H9 (cell line): ENCODE data around the gene GNAI2. TPM values are rescaled to one million over a fixed set of nuclear protein-coding genes. Genes with fewer than 3 reads are reported as not detected.

ENCODE experiments used
- DNase-seq: peaks from one replicate; pipeline ENCODE4 v3.0.0-alpha.2; 2017
- H2AFZ ChIP-seq: one replicate; pipeline ENCODE4 v1.6.1; 2013; ENCODE audit warnings: mild to moderate bottlenecking, low read length, control low read depth, moderate library complexity
- H2AK5ac ChIP-seq: 2 replicates; pipeline ENCODE4 v1.6.1; 2013; ENCODE audit warnings: low read length, control low read depth, mixed read lengths; ENCODE audit not compliant: insufficient read length
- H2BK120ac ChIP-seq: one replicate; pipeline ENCODE4 v1.6.1; 2013; ENCODE audit warnings: low read depth, mild to moderate bottlenecking, low read length, control low read depth, inconsistent platforms; ENCODE audit not compliant: poor library complexity, severe bottlenecking
- H2BK12ac ChIP-seq: 2 replicates; pipeline ENCODE4 v1.6.1; 2013; ENCODE audit warnings: low read length, control low read depth, mixed read lengths, low read depth; ENCODE audit not compliant: insufficient read length
- H2BK15ac ChIP-seq: 2 replicates; pipeline ENCODE4 v1.6.1; 2013; ENCODE audit warnings: low read depth, low read length, control low read depth
- H2BK20ac ChIP-seq: one replicate; pipeline ENCODE4 v1.6.1; 2013; ENCODE audit warnings: low read depth, mild to moderate bottlenecking, low read length, control low read depth, inconsistent platforms; ENCODE audit not compliant: poor library complexity, severe bottlenecking
- H2BK5ac ChIP-seq: 2 replicates; pipeline ENCODE4 v1.6.1; 2013; ENCODE audit warnings: low read length, control low read depth, mixed read lengths; ENCODE audit not compliant: insufficient read length
- H3K14ac ChIP-seq: 2 replicates; pipeline ENCODE4 v1.6.1; 2013; ENCODE audit warnings: low read length, control low read depth; ENCODE audit not compliant: insufficient read depth
- H3K18ac ChIP-seq: 2 replicates; pipeline ENCODE4 v1.6.1; 2013; ENCODE audit warnings: low read depth, mild to moderate bottlenecking, mixed read lengths, low read length, control low read depth; ENCODE audit not compliant: insufficient read length
- H3K23ac ChIP-seq: 2 replicates; pipeline ENCODE4 v1.6.1; 2013; ENCODE audit warnings: low read length, control low read depth, mixed read lengths, low read depth; ENCODE audit not compliant: insufficient read length
- H3K23me2 ChIP-seq: 2 replicates; pipeline ENCODE4 v1.6.1; 2013; ENCODE audit warnings: low read depth, mild to moderate bottlenecking, mixed read lengths, low read length, control low read depth; ENCODE audit not compliant: insufficient read length, poor library complexity, severe bottlenecking
- H3K27ac ChIP-seq: 2 replicates; pipeline ENCODE4 v1.5.1; 2013; ENCODE audit warnings: low read length, control low read depth, mixed read lengths, low read depth; ENCODE audit not compliant: insufficient read length
- H3K27me3 ChIP-seq: 2 replicates; pipeline ENCODE4 v1.6.1; 2013; ENCODE audit warnings: low read length, control low read depth, inconsistent platforms; ENCODE audit not compliant: insufficient read depth
- H3K4ac ChIP-seq: 2 replicates; pipeline ENCODE4 v1.6.1; 2013; ENCODE audit warnings: low read depth, mild to moderate bottlenecking, control low read depth, inconsistent platforms, low read length, moderate library complexity
- H3K4me1 ChIP-seq: 2 replicates; pipeline ENCODE4 v1.6.1; 2013; ENCODE audit warnings: low read length, control low read depth, inconsistent platforms; ENCODE audit not compliant: insufficient read depth
- H3K4me2 ChIP-seq: 2 replicates; pipeline ENCODE4 v1.6.1; 2013; ENCODE audit warnings: low read length, control low read depth, mixed read lengths; ENCODE audit not compliant: insufficient read length, insufficient read depth
- H3K56ac ChIP-seq: 2 replicates; pipeline ENCODE4 v1.6.1; 2013; ENCODE audit warnings: low read depth, mild to moderate bottlenecking, mixed read lengths, low read length, control low read depth; ENCODE audit not compliant: insufficient read length
- H3K79me1 ChIP-seq: 2 replicates; pipeline ENCODE4 v1.6.1; 2013; ENCODE audit warnings: low read depth, mild to moderate bottlenecking, moderate library complexity, low read length, control low read depth, inconsistent platforms; ENCODE audit not compliant: insufficient read depth, poor library complexity, severe bottlenecking
- H3K79me2 ChIP-seq: 2 replicates; pipeline ENCODE4 v1.6.1; 2013; ENCODE audit warnings: low read length, control low read depth, inconsistent platforms; ENCODE audit not compliant: insufficient read depth
- H3K9ac ChIP-seq: 2 replicates; pipeline ENCODE4 v1.6.1; 2013; ENCODE audit warnings: low read length, control low read depth, mixed read lengths; ENCODE audit not compliant: insufficient read length; ENCODE audit errors: extremely low read depth
- H3K9me3 ChIP-seq: one replicate; pipeline ENCODE4 v1.6.1; 2013; ENCODE audit warnings: low read depth, low read length, inconsistent platforms; ENCODE audit not compliant: control insufficient read depth
- H3T11ph ChIP-seq: one replicate; pipeline ENCODE4 v1.6.1; 2013; ENCODE audit warnings: mild to moderate bottlenecking, low read length, control low read depth, inconsistent platforms
- H4K20me1 ChIP-seq: one replicate; pipeline ENCODE4 v1.6.1; 2013; ENCODE audit not compliant: control insufficient read depth, insufficient read length, insufficient read depth
- H4K5ac ChIP-seq: 2 replicates; pipeline ENCODE4 v1.6.1; 2013; ENCODE audit warnings: low read depth, mild to moderate bottlenecking, mixed read lengths, low read length, control low read depth; ENCODE audit not compliant: insufficient read length
- H4K8ac ChIP-seq: replicated peaks from 2 replicates; pipeline ENCODE4 v1.6.1; 2013; ENCODE audit warnings: low read length, control low read depth, mixed read lengths, low read depth; ENCODE audit not compliant: insufficient read length
- H4K91ac ChIP-seq: 2 replicates; pipeline ENCODE4 v1.6.1; 2013; ENCODE audit warnings: low read depth, mild to moderate bottlenecking, moderate library complexity, mixed read lengths, low read length, control low read depth; ENCODE audit not compliant: insufficient read length
- H3K27ac Mint-ChIP-seq, 3 experiments: 2 replicates in 2 of 3; 3 replicates in 1 of 3; pipeline ENCODE4 v1.8.0; 2020 to 2021; ENCODE audit warnings: mixed read lengths in 3 of 3, mild to moderate bottlenecking in 1 of 3, moderate library complexity in 1 of 3
- H3K27me3 Mint-ChIP-seq: 2 replicates; pipeline ENCODE4 v1.8.0; 2021; ENCODE audit warnings: low read depth, mild to moderate bottlenecking, moderate library complexity, mixed read lengths
- H3K36me3 Mint-ChIP-seq, 3 experiments: 2 replicates in 2 of 3; 3 replicates in 1 of 3; pipeline ENCODE4 v1.8.0; 2020 to 2021; ENCODE audit warnings: low read depth in 3 of 3, mixed read lengths in 3 of 3; ENCODE audit not compliant: insufficient read depth in 1 of 3
- H3K4me1 Mint-ChIP-seq, 2 experiments: 2 replicates each; pipeline ENCODE4 v1.8.0; 2020; ENCODE audit warnings: mixed read lengths in 2 of 2
- H3K4me3 Mint-ChIP-seq, 2 experiments: 2 replicates in 1 of 2; 3 replicates in 1 of 2; pipeline ENCODE4 v1.8.0; 2020 to 2021; ENCODE audit warnings: mild to moderate bottlenecking in 2 of 2, mixed read lengths in 2 of 2, moderate library complexity in 1 of 2
- H3K9me3 Mint-ChIP-seq, 2 experiments: 2 replicates in 1 of 2; 3 replicates in 1 of 2; pipeline ENCODE4 v1.8.0; 2020; ENCODE audit warnings: mild to moderate bottlenecking in 2 of 2, mixed read lengths in 2 of 2, moderate library complexity in 1 of 2
- WGBS: extraction: QIAGEN DNeasy Blood & Tissue Kit; methylation state at CpG from one replicate; pipeline ENCODE4 v1.1.7; 2013; ENCODE audit warnings: missing lambda C conversion rate, low lambda C conversion rate, mixed read lengths; ENCODE audit not compliant: insufficient read length; ENCODE audit errors: extremely low coverage; 5-methylcytosine and 5-hydroxymethylcytosine counted together
- total RNA-seq: library from RNA; stranded (reverse); gene quantifications from 2 replicates; pipeline ENCODE4 v1.2.1, GENCODE V29; 2021
- TF ChIP-seq, protein P1 (sequence below): fragments of 200-600 bp; sonication (generic); conservative IDR thresholded peaks from 3 replicates; pipeline ENCODE4 v1.8.0; 2021; ENCODE audit warnings: antibody characterized with exemption, mild to moderate bottlenecking

GNAI2 gene
- total RNA-seq, 1 experiment from 2014 or later, result 218 TPM

- peaks cover 5 to 6% of the 10 kb centered on the region in 2 experiments for H3K4me1 Mint-ChIP-seq
- H2AK5ac ChIP-seq, result no peak overlapping the region
- H2BK120ac ChIP-seq, result no peak overlapping the region
- H3K14ac ChIP-seq, result no peak overlapping the region
- no peaks in the 10 kb centered on the region for H3K79me1 ChIP-seq
- H3K27me3 Mint-ChIP-seq, result peaks cover 1% of the 10 kb centered on the region; the same call in 1 of the 2 replicates
- no peak overlapping the region for H2BK20ac ChIP-seq
- H2AFZ ChIP-seq, result no peak overlapping the region
- TF ChIP-seq, protein P1, sequence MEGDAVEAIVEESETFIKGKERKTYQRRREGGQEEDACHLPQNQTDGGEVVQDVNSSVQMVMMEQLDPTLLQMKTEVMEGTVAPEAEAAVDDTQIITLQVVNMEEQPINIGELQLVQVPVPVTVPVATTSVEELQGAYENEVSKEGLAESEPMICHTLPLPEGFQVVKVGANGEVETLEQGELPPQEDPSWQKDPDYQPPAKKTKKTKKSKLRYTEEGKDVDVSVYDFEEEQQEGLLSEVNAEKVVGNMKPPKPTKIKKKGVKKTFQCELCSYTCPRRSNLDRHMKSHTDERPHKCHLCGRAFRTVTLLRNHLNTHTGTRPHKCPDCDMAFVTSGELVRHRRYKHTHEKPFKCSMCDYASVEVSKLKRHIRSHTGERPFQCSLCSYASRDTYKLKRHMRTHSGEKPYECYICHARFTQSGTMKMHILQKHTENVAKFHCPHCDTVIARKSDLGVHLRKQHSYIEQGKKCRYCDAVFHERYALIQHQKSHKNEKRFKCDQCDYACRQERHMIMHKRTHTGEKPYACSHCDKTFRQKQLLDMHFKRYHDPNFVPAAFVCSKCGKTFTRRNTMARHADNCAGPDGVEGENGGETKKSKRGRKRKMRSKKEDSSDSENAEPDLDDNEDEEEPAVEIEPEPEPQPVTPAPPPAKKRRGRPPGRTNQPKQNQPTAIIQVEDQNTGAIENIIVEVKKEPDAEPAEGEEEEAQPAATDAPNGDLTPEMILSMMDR, result no peak
- no peaks in the 10 kb centered on the region for H3K9me3 ChIP-seq
- H4K91ac ChIP-seq, result no peak overlapping the region
- H3K27me3 ChIP-seq, result no peaks in the 10 kb centered on the region
- no peaks in the 10 kb centered on the region for H4K20me1 ChIP-seq
- H3K56ac ChIP-seq, result no peak overlapping the region
- no peak overlapping the region for H3K18ac ChIP-seq
- H3K4me3 Mint-ChIP-seq, result no peak overlapping the region; a peak in 1 of 5 replicates
- no peak overlapping the region for H3K23ac ChIP-seq
- H3K23me2 ChIP-seq, result peaks cover 5% of the 10 kb centered on the region
- no peak overlapping the region for H3K9ac ChIP-seq
- DNase-seq, result no peak
- no peak overlapping the region for H3K27ac Mint-ChIP-seq
- H2BK5ac ChIP-seq, result no peak overlapping the region
- H3K9me3 Mint-ChIP-seq, result no peaks in the 10 kb centered on the region
- peaks cover 3% of the 10 kb centered on the region; the same call in 1 of the 2 replicates for H3K79me2 ChIP-seq
- no peak overlapping the region for H3K4me2 ChIP-seq
- no peak overlapping the region for H2BK12ac ChIP-seq
- H2BK15ac ChIP-seq, result no peak overlapping the region
- no peak overlapping the region for H4K5ac ChIP-seq
- no peak overlapping the region for H3K4ac ChIP-seq
- no CpG with 5 or more reads among the region's 1 CpG for WGBS
- no peak overlapping the region for H3T11ph ChIP-seq
- peaks cover 26 to 44% (median 40%) of the 10 kb centered on the region in 3 experiments; a peak in 6 of 7 replicates for H3K36me3 Mint-ChIP-seq
- no peak overlapping the region for H4K8ac ChIP-seq
- no peak overlapping the region for H3K27ac ChIP-seq
- H3K4me1 ChIP-seq, result no peaks in the 10 kb centered on the region
Measured at GRCh38 chr3:50287262-50287661, 51.3 kb downstream of the GNAI2 start.
